NCI-H2081 treated with DMSO at 0.1 percent for 48 hours (cell line): Measurements from ENCODE around the gene CATSPER2.
"Not testable (repeated sequence)": the region's sequence is repeated elsewhere in the genome, so short reads cannot be mapped to it uniquely, and the experiment has no call there.

ENCODE experiments used
- DNase-seq: peaks from one replicate; lab custom pipeline; 2025; lab: John Stamatoyannopoulos, UW

Gene CATSPER2

GRCh38 chr15:43648649-43649429, at the start of gene CATSPER2:
Gene CATSPER2, minus strand, starts transcription at chr15:43648844. Its CDS starts 783 bp downstream, at chr15:43648061.
- DNase-seq, result no peak

- not testable (repeated sequence) for DNase-seq
Observed at GRCh38 chr15:43693148-43694022, 44.7 kb upstream of the CATSPER2 start, which contains the start of gene CKMT1A. Gene CKMT1A, plus strand, starts transcription at chr15:43693859. Its CDS starts 192 bp downstream, at chr15:43694051.

- DNase-seq, result not testable (repeated sequence)
Observed at GRCh38 chr15:43692679-43693078, 44.0 kb upstream of the CATSPER2 start.

GRCh38 chr15:43689604-43690301, 41.1 kb upstream of the CATSPER2 start:
- not testable (repeated sequence) for DNase-seq

- DNase-seq, result not testable (repeated sequence)
Observed at GRCh38 chr15:43674175-43674574, 25.5 kb upstream of the CATSPER2 start.

GRCh38 chr15:43666177-43666576, 17.5 kb upstream of the CATSPER2 start:
- not testable (repeated sequence) for DNase-seq

- DNase-seq, result not testable (repeated sequence)
Observed at GRCh38 chr15:43663333-43663732, 14.7 kb upstream of the CATSPER2 start.

GRCh38 chr15:43662293-43662692, 13.6 kb upstream of the CATSPER2 start:
- DNase-seq, result not testable (repeated sequence)

- DNase-seq, result not testable (repeated sequence)
Observed at GRCh38 chr15:43659727-43660126, 11.1 kb upstream of the CATSPER2 start.

GRCh38 chr15:43649430-43649926, 834 bp upstream of the CATSPER2 start:
- not testable (repeated sequence) for DNase-seq

GRCh38 chr15:43638464-43639204, 10.0 kb downstream of the CATSPER2 start:
- not testable (repeated sequence) for DNase-seq

- DNase-seq, result not testable (repeated sequence)
Observed at GRCh38 chr15:43626937-43627336, 21.7 kb downstream of the CATSPER2 start.

- no peak for DNase-seq
Observed at GRCh38 chr15:43625106-43625505, 23.5 kb downstream of the CATSPER2 start.

GRCh38 chr15:43622068-43622799, 26.4 kb downstream of the CATSPER2 start:
- DNase-seq, result not testable (repeated sequence)

- not testable (repeated sequence) for DNase-seq
Observed at GRCh38 chr15:43618700-43619099, 29.9 kb downstream of the CATSPER2 start, which contains the start of gene STRC. Gene STRC, minus strand, starts transcription at chr15:43618800. Its CDS starts 78 bp downstream, at chr15:43618722.

- DNase-seq, result not testable (repeated sequence)
Observed at GRCh38 chr15:43617750-43618149, 30.9 kb downstream of the CATSPER2 start.

GRCh38 chr15:43602233-43602632, 46.4 kb downstream of the CATSPER2 start:
- DNase-seq, result not testable (repeated sequence)

- not testable (repeated sequence) for DNase-seq
Observed at GRCh38 chr15:43600200-43600599, 48.4 kb downstream of the CATSPER2 start.

- not testable (repeated sequence) for DNase-seq
Observed at GRCh38 chr15:43599131-43599530, 49.5 kb downstream of the CATSPER2 start.
